ENCODE measurements around the gene ITPA. TPM values are rescaled to one million over a fixed set of nuclear protein-coding genes. Genes with fewer than 3 reads are reported as not detected.

The ITPA gene
- total and polyA plus RNA-seq, 2 experiments from 2014 or later = 33.8 to 74.1 TPM

DNA sequence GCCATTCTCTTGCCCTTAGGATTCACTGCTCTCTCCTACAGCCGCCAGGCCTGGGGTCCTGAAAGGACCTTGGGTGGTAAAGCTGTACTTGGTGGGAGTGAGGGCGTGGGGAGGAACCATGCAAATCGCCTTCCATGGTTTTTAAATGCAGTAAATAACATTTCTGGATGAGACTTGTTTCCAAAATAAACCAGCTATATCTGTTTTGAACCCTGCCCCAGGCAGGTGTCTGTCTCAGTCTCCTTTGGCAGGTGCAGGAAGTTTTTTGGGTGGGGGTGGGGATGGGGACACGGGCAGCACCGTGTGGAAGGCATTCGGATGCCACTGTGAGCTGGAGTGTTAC lies 14.3 kb downstream of the ITPA start:
- Histone ChIP-seq H3K36me3 (peaks cover 3% of the 10 kb centered on the region), H3K27me3 (no peaks in the 10 kb centered on the region), H3K4me1 (ENCODE audit: low read depth) (no peaks in the 10 kb centered on the region), H3K27ac (no peak overlapping the region), H3K9me3 (ENCODE audit: low read depth) (no peaks in the 10 kb centered on the region), H3K4me3 (no peak overlapping the region)
- TF ChIP-seq, protein P1, sequence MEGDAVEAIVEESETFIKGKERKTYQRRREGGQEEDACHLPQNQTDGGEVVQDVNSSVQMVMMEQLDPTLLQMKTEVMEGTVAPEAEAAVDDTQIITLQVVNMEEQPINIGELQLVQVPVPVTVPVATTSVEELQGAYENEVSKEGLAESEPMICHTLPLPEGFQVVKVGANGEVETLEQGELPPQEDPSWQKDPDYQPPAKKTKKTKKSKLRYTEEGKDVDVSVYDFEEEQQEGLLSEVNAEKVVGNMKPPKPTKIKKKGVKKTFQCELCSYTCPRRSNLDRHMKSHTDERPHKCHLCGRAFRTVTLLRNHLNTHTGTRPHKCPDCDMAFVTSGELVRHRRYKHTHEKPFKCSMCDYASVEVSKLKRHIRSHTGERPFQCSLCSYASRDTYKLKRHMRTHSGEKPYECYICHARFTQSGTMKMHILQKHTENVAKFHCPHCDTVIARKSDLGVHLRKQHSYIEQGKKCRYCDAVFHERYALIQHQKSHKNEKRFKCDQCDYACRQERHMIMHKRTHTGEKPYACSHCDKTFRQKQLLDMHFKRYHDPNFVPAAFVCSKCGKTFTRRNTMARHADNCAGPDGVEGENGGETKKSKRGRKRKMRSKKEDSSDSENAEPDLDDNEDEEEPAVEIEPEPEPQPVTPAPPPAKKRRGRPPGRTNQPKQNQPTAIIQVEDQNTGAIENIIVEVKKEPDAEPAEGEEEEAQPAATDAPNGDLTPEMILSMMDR (IDR thresholded peaks at IDR 0.05; ENCODE audit: low read depth, low read length) = no peak
- no peak for DNase-seq (ENCODE audit: low read depth in 1 of 2, low spot score in 1 of 2)

DNA sequence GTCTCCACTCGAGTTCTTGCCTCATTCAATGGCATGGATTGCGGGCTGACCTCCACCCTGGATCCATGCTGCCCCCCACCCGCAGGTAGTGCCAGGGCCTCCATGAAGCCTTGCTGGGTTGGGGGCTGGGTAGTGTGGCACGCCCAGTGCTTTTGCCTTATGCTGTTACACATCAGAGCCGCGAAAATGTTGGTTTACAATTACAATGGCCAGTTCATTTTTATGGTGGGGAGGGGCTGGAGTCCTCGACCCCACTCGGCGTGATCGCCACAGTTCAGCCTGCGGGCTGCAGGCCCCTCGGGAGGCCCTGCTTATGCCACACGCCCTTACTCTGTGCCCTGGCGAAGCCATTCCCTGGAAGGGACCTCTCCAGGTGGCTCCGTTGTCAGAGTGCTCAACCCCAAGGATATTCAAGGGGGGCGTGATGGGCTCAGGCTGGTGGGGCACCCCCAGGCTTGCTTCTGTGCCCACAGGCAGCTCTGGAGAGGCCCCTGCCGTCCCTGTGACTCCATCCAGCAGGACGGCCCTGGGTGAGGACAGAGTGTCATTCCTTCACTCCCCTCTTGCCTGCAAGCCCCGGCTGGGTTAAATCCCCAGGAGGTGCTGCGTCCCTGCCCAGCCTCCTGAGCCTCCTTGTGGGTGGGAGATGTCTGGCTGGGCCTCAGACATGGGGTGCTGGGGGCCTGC lies 14.8 kb downstream of the ITPA start:
- DNase-seq (ENCODE audit: low read depth in 1 of 2, low spot score in 1 of 2) = no peak
- Histone ChIP-seq H3K36me3 (peaks cover 3% of the 10 kb centered on the region), H3K27me3 (no peaks in the 10 kb centered on the region), H3K4me3 (no peak overlapping the region), H3K27ac (no peak overlapping the region), H3K4me1 (ENCODE audit: low read depth) (no peaks in the 10 kb centered on the region), H3K9me3 (ENCODE audit: low read depth) (no peaks in the 10 kb centered on the region)
- TF ChIP-seq, protein P1 (IDR thresholded peaks at IDR 0.05; ENCODE audit: low read depth, low read length) = no peak

DNA sequence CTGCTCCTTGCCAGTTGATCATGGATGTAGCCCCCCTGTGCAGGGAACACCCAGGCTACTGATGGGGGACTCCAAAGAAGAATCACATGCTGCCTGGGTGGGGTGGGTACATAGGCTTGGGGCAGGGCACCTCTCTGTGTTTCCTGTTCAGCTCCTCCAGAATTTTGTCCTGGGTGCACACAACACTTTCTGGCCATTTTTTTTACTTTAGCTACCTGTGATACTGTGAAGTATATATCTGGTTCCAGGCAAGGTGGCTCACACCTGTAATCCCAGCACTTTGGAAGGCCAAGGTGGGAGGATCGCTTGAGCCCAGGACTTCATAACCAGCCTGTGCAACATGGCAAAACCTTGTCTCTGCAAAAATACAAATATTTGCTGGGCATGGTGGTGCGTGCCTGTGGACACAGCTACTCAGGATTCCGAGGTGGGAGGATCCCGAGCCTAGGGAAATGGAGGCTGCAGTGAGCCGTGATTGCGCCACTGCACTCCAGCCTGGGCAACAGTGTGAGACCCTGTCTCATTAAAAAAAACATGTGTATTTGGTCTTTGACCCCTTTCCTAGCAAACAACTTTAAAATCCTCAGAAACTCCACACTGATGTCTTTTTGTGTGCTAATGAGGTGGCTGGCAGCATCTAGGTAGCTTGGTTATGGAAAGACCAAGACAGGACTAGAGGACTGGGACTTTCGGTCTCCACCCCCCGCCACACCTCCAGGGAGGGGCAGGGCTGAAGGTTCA lies 15.6 kb downstream of the ITPA start:
- no peak for DNase-seq (ENCODE audit: low read depth in 1 of 2, low spot score in 1 of 2)
- Histone ChIP-seq H3K27ac (no peak overlapping the region), H3K9me3 (ENCODE audit: low read depth) (no peaks in the 10 kb centered on the region), H3K4me1 (ENCODE audit: low read depth) (no peaks in the 10 kb centered on the region), H3K36me3 (peaks cover 3% of the 10 kb centered on the region), H3K27me3 (no peaks in the 10 kb centered on the region), H3K4me3 (no peak overlapping the region)
- TF ChIP-seq, protein P1 (IDR thresholded peaks at IDR 0.05; ENCODE audit: low read depth, low read length) = no peak

DNA sequence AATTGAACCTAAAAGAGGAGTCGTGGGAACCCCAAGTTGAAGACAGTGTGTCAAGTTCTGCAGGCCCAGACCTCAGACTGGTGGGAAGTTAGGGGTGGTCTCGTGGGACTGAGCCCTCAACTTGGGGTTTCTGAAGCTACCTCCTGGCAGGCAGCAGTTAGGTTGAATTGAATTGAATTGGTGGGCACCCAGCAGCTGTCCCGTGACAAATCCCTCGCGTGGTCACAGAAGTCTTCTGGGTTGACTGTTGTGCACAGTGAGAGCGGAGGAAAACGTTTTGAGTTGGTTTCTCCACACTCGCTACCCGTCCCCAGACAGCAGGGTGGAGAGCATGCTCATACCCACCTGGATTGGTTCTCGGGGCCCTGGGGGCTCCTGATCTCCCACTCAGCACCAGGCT lies 16.8 kb downstream of the ITPA start:
- no peak overlapping the region for H3K27ac ChIP-seq

DNA sequence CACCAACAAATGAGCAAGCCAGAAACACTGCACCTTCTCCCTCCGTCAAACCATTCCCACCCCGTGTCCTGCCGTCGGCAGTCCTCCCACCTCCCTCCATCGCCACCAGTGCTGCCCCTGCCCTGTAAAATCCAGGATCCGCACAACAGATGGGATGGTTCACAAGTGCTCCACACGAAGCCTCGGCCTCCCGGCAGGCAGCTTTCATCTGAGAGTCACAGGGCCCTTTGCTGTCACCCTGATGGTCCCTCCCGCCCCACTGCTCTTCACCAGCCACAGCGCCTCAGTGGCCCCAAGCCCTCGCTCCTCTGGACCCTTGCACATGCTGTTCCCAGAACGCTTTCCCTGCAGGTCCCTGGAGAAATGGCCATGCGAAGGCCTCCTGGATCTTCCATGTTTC lies 17.6 kb downstream of the ITPA start:
- Histone ChIP-seq H3K4me3 (no peak overlapping the region), H3K9me3 (ENCODE audit: low read depth) (no peaks in the 10 kb centered on the region), H3K4me1 (ENCODE audit: low read depth) (no peaks in the 10 kb centered on the region), H3K27me3 (no peaks in the 10 kb centered on the region), H3K36me3 (no peaks in the 10 kb centered on the region), H3K27ac (no peak overlapping the region)
- no peak for DNase-seq (ENCODE audit: low read depth in 1 of 2, low spot score in 1 of 2)
- TF ChIP-seq, protein P1 (IDR thresholded peaks at IDR 0.05; ENCODE audit: low read depth, low read length) = no peak

More for the DNA sequence above, 16.8 kb downstream of the ITPA start:
- no peaks in the 10 kb centered on the region for H3K36me3 ChIP-seq
- TF ChIP-seq, protein P1 (IDR thresholded peaks at IDR 0.05; ENCODE audit: low read depth, low read length) = no peak
- no peaks in the 10 kb centered on the region for H3K4me1 ChIP-seq (ENCODE audit: low read depth)
- no peak overlapping the region for H3K4me3 ChIP-seq
- no peaks in the 10 kb centered on the region for H3K27me3 ChIP-seq
- H3K9me3 ChIP-seq (ENCODE audit: low read depth) = no peaks in the 10 kb centered on the region
- DNase-seq (ENCODE audit: low read depth in 1 of 2, low spot score in 1 of 2) = no peak
